GM19043 (cell line): ENCODE data around the gene TMEM126B.
A peak's percentile ranks its signal among the peaks of the same experiment; 100 is the strongest.
"Not testable (repeated sequence)": the region's sequence is repeated elsewhere in the genome, so short reads cannot be mapped to it uniquely, and the experiment has no call there.

Source experiments
- ATAC-seq: cut with Tn5 transposase; IDR thresholded peaks from one replicate; pipeline ENCODE4 v1.9.1; 2021; ENCODE audit warnings: low read depth; ENCODE audit not compliant: unreplicated experiment

Gene TMEM126B

GRCh38 chr11:85647078-85647477 lies 18.7 kb downstream of the TMEM126B start:
- no peak for ATAC-seq

- ATAC-seq = peak; percentile 99
These were observed 19.4 kb downstream of the TMEM126B start, which contains the start of gene TMEM126A for GRCh38 chr11:85647604-85648299. Gene TMEM126A (plus strand): TSS chr11:85647967. CDS start chr11:85650256, 2,289 bp downstream.

- no peak for ATAC-seq
These were observed 22.7 kb downstream of the TMEM126B start for GRCh38 chr11:85651118-85651517.

- no peak for ATAC-seq
These were observed 24.5 kb downstream of the TMEM126B start for GRCh38 chr11:85652786-85653447.

GRCh38 chr11:85654343-85654742 lies 25.9 kb downstream of the TMEM126B start:
- ATAC-seq = not testable (repeated sequence)

- no peak for ATAC-seq
These were observed 28.4 kb downstream of the TMEM126B start for GRCh38 chr11:85656777-85657176.

GRCh38 chr11:85658180-85658579 lies 29.8 kb downstream of the TMEM126B start:
- ATAC-seq = no peak

- no peak for ATAC-seq
These were observed 33.7 kb downstream of the TMEM126B start for GRCh38 chr11:85661972-85662664.

GRCh38 chr11:85663080-85663752 lies 34.8 kb downstream of the TMEM126B start:
- no peak for ATAC-seq

- ATAC-seq = peak; percentile 53
These were observed 35.6 kb downstream of the TMEM126B start for GRCh38 chr11:85663753-85664614.

- ATAC-seq = peak; percentile 91
These were observed 36.5 kb downstream of the TMEM126B start, which contains the start of gene CREBZF for GRCh38 chr11:85664615-85665481. Gene CREBZF (minus strand): TSS chr11:85665129. CDS start chr11:85664875, 254 bp downstream.

GRCh38 chr11:85665733-85666132 lies 37.3 kb downstream of the TMEM126B start:
- no peak for ATAC-seq

GRCh38 chr11:85666687-85667086 lies 38.3 kb downstream of the TMEM126B start:
- ATAC-seq = no peak

- no peak for ATAC-seq
These were observed 39.8 kb downstream of the TMEM126B start for GRCh38 chr11:85668157-85668556.

- not testable (repeated sequence) for ATAC-seq
These were observed 42.7 kb downstream of the TMEM126B start for GRCh38 chr11:85670949-85671663.

GRCh38 chr11:85672105-85672902 lies 43.9 kb downstream of the TMEM126B start:
- ATAC-seq = no peak

GRCh38 chr11:85673393-85673792 lies 45.0 kb downstream of the TMEM126B start:
- ATAC-seq = no peak
